Right ventricle myocardium inferior (tissue), 1 donor: Measurements from ENCODE around the gene EXOC4. TPM values are rescaled to one million over a fixed set of nuclear protein-coding genes. Genes with fewer than 3 reads are reported as not detected.

Experiments
- ATAC-seq: fragments of 200-7000 bp; cut with Tn5 transposase; one replicate; pipeline ENCODE4 v1.9.1; 2020; ENCODE audit warnings: mild to moderate bottlenecking, moderate library complexity
- DNase-seq: peaks from one replicate; pipeline ENCODE4 v3.0.0; 2021; ENCODE audit errors: missing footprints
- intact Hi-C: fragments of 100-400 bp; cut with DNase I; formaldehyde crosslinking; loops from one replicate; pipeline ENCODE4 v1.11.0; 2022
- total RNA-seq: library from RNA; stranded (reverse); fragmentation: NEBNext Ultra II Directional; extraction: Animal tissue kit (Norgen Biotek cat#: 25700); gene quantifications from one replicate; pipeline ENCODE4 v1.2.1, GENCODE V29; 2021
- donor health status: DM: no; HTN: yes; CAD: no; lungs with severe emphysema.

Gene EXOC4
- total RNA-seq, 1 donor from 2014 or later = 36.8 TPM

GRCh38 chr7:133572843-133573242 lies 320.0 kb downstream of the EXOC4 start:
- DNase-seq = no peak
- intact Hi-C loops = no loop called here
- ATAC-seq = no peak

- DNase-seq (no peak), ATAC-seq (no peak)
- intact Hi-C loops = no loop called here
Observed at GRCh38 chr7:133573554-133574265, 320.8 kb downstream of the EXOC4 start.

GRCh38 chr7:133575726-133576440 lies 323.0 kb downstream of the EXOC4 start:
- no peak for DNase-seq
- intact Hi-C loops = no loop called here
- peak; percentile 31 for ATAC-seq

GRCh38 chr7:133576612-133577168 lies 323.8 kb downstream of the EXOC4 start:
- intact Hi-C loops = no loop called here
- DNase-seq = no peak
- no peak for ATAC-seq

- intact Hi-C loops = no loop called here
- ATAC-seq = no peak
- no peak for DNase-seq
Observed at GRCh38 chr7:133582766-133583523, 330.1 kb downstream of the EXOC4 start.

- intact Hi-C loops = no loop called here
- no peak for ATAC-seq
- no peak for DNase-seq
Observed at GRCh38 chr7:133583545-133584171, 330.8 kb downstream of the EXOC4 start.

GRCh38 chr7:133584956-133585668 lies 332.2 kb downstream of the EXOC4 start:
- DNase-seq (no peak), ATAC-seq (no peak)
- intact Hi-C loops = no loop called here

GRCh38 chr7:133586253-133586652 lies 333.4 kb downstream of the EXOC4 start:
- intact Hi-C loops = no loop called here
- DNase-seq = no peak
- no peak for ATAC-seq

GRCh38 chr7:133587903-133588302 lies 335.0 kb downstream of the EXOC4 start:
- DNase-seq (no peak), ATAC-seq (no peak)
- intact Hi-C loops = no loop called here

GRCh38 chr7:133590795-133591194 lies 337.9 kb downstream of the EXOC4 start:
- intact Hi-C loops = no loop called here
- ATAC-seq (no peak), DNase-seq (no peak)

GRCh38 chr7:133591704-133592340 lies 338.9 kb downstream of the EXOC4 start:
- intact Hi-C loops = no loop called here
- ATAC-seq = no peak
- DNase-seq = no peak

GRCh38 chr7:133593561-133593960 lies 340.7 kb downstream of the EXOC4 start:
- intact Hi-C loops = no loop called here

GRCh38 chr7:133601617-133602016 lies 348.7 kb downstream of the EXOC4 start:
- DNase-seq = no peak
- intact Hi-C loops = no loop called here
- no peak for ATAC-seq

More at GRCh38 chr7:133593561-133593960, 340.7 kb downstream of the EXOC4 start:
- no peak for DNase-seq
- ATAC-seq = no peak

GRCh38 chr7:133602291-133602690 lies 349.4 kb downstream of the EXOC4 start:
- intact Hi-C loops = no loop called here
- ATAC-seq (peak; percentile 42), DNase-seq (no peak)

GRCh38 chr7:133606991-133607390 lies 354.1 kb downstream of the EXOC4 start:
- no peak for ATAC-seq
- intact Hi-C loops = no loop called here
- no peak for DNase-seq

- DNase-seq (no peak), ATAC-seq (no peak)
- intact Hi-C loops = no loop called here
Observed at GRCh38 chr7:133609806-133610205, 356.9 kb downstream of the EXOC4 start.

GRCh38 chr7:133611955-133612354 lies 359.1 kb downstream of the EXOC4 start:
- DNase-seq (no peak), ATAC-seq (no peak)
- intact Hi-C loops = no loop called here

- DNase-seq = no peak
- intact Hi-C loops = no loop called here
- no peak for ATAC-seq
Observed at GRCh38 chr7:133613250-133613790, 360.4 kb downstream of the EXOC4 start.
